ENCODE measurements around the gene ALOXE3. TPM values are rescaled to one million over a fixed set of nuclear protein-coding genes. Genes with fewer than 3 reads are reported as not detected.

ALOXE3 gene
- total and polyA plus RNA-seq, 4 donors, result not detected

DNA sequence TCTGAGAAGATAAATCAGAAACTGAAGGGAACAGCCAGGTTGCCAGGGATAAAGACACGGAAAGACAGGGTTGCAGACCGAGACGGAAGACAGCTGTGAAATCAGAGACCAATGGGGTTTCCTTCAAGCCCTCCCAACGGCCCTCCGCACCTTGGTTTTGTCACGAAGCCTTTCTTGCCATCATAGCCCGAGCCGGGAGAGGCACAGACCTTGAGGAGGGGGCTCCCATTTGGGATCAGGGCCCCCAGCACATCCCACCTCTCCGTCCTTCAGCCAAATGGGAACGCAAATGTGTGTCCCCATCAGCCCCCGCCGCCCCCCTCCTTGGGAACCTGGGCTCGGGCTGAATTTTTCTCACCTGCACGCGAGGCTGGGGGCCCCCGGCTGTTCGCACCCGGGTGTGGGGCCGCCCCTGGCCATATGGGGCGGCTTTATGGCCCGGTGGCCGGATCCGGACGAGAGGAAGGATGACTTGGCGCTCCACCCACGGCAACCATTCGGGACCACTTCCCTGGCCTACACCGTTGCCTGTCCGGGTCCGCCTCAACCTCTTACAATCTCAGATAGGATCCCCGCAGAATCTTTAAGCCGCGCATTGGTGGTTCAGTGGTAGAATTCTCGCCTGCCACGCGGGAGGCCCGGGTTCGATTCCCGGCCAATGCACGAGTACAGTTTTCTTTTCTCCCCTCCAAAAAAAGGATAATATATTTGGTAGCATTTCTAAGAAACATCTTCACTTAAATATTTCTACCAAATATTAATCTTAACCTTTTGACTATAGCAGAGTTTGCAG is 7.0 kb upstream of the ALOXE3 start:
- no peak for TF ChIP-seq RAD21 (IDR thresholded peaks at IDR 0.05)
- TF ChIP-seq YY1 (IDR thresholded peaks at IDR 0.05), result peak; percentile 28
- no peak for TF ChIP-seq FOXA2 (IDR thresholded peaks at IDR 0.05)
- TF ChIP-seq RXRA (IDR thresholded peaks at IDR 0.05), result no peak
- TF ChIP-seq JUND (IDR thresholded peaks at IDR 0.05), result no peak
- peak; percentile 16 for TF ChIP-seq ZBTB33 (IDR thresholded peaks at IDR 0.05)
- TF ChIP-seq SP1 (IDR thresholded peaks at IDR 0.05), result no peak
- TF ChIP-seq EGR1 (IDR thresholded peaks at IDR 0.05; ENCODE audit: low read depth in 2 of 2), result no peak
- TF ChIP-seq MAX (IDR thresholded peaks at IDR 0.05), result peak; percentile 41
- TF ChIP-seq TAF1 (conservative IDR thresholded peaks at IDR 0.05), result no peak
- TF ChIP-seq, protein P1, sequence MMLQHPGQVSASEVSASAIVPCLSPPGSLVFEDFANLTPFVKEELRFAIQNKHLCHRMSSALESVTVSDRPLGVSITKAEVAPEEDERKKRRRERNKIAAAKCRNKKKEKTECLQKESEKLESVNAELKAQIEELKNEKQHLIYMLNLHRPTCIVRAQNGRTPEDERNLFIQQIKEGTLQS (IDR thresholded peaks at IDR 0.05), result peak; percentile 99
- no peak for TF ChIP-seq NR2F2 (IDR thresholded peaks at IDR 0.05)
- Histone ChIP-seq H3K4me3 (ENCODE audit: low read depth in 1 of 3, low read length in 3 of 3) (peak overlapping the region in 2 of 3 donors; percentile 45 to 51), H3K9me3 (ENCODE audit: control insufficient read depth in 4 of 4, low read length in 3 of 4) (no peaks in the 10 kb centered on the region), H3K9ac (ENCODE audit: low read depth in 1 of 2, low read length in 2 of 2) (no peak overlapping the region), H3K36me3 (ENCODE audit: control insufficient read depth in 4 of 4, insufficient read depth in 3 of 4, low read depth in 1 of 4, low read length in 3 of 4) (no peaks in the 10 kb centered on the region), H3K27me3 (ENCODE audit: control insufficient read depth in 4 of 4, insufficient read depth in 4 of 4, low read length in 3 of 4) (peaks cover 5 to 16% (median 7%) of the 10 kb centered on the region in 4 donors), H3K27ac (ENCODE audit: low read depth in 1 of 2, low read length in 2 of 2) (no peak overlapping the region), H3K4me1 (ENCODE audit: control insufficient read depth in 4 of 4, insufficient read depth in 4 of 4, low read length in 3 of 4) (peaks cover 26 to 64% (median 52%) of the 10 kb centered on the region in 4 donors)
- 3% methylated on average over 40 of the region's 40 CpGs for WGBS
- DNase-seq (ENCODE audit: low spot score), result peak; percentile 95

DNA sequence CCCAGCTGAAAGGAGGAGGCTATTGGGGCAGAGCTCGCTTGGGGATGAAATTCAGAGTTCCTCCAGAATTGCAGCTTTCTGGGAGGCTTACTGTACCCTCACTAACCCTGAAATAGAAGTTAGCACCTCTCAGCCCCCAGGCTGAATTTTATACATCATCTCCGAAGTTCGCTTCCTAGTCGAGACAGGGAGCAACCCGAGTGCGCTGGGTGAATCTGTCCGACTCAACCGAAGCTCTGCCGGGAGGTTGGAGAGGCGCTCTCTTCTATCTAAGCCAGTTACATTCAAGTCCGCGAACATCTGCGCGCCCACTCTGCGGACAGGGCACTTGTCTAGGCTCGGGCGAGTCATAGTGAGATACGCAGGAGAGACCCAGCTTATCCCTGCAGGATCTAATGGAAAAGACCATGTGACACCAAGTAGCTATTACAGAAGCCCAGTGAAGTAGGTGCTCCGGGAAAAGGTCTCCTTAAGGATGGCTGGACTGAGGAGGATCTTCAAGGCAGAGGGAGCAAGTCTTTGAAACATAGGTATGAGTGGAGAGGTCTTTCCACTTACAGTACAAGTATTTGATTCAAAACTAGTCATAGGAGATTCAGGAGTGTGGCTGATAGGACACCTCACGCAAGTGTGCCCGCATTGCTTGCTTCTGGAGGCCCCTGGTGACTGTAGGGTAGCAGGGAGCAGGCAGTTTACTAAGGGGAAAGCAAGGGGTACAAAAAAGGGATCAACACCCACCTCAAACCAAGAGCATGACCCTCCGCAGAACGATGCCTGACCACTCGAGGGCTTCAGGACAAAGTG is 6.2 kb upstream of the ALOXE3 start:
- DNase-seq (ENCODE audit: low spot score), result no peak
- Histone ChIP-seq H3K9ac (ENCODE audit: low read depth in 1 of 2, low read length in 2 of 2) (no peak overlapping the region), H3K9me3 (ENCODE audit: control insufficient read depth in 4 of 4, low read length in 3 of 4) (no peaks in the 10 kb centered on the region), H3K36me3 (ENCODE audit: control insufficient read depth in 4 of 4, insufficient read depth in 3 of 4, low read depth in 1 of 4, low read length in 3 of 4) (no peaks in the 10 kb centered on the region), H3K27ac (ENCODE audit: low read depth in 1 of 2, low read length in 2 of 2) (no peak overlapping the region), H3K4me3 (ENCODE audit: low read depth in 1 of 3, low read length in 3 of 3) (peak overlapping the region in 1 of 3 donors; percentile 40), H3K27me3 (ENCODE audit: control insufficient read depth in 4 of 4, insufficient read depth in 4 of 4, low read length in 3 of 4) (peaks cover 5 to 16% (median 7%) of the 10 kb centered on the region in 4 donors), H3K4me1 (ENCODE audit: control insufficient read depth in 4 of 4, insufficient read depth in 4 of 4, low read length in 3 of 4) (peaks cover 26 to 69% (median 57%) of the 10 kb centered on the region in 4 donors)
- 5% methylated on average over 24 of the region's 24 CpGs for WGBS
- TF ChIP-seq NR2F2 (IDR thresholded peaks at IDR 0.05) (no peak), RXRA (IDR thresholded peaks at IDR 0.05) (no peak), SP1 (IDR thresholded peaks at IDR 0.05) (no peak), FOXA1 (IDR thresholded peaks at IDR 0.05) (no peak), HNF4G (IDR thresholded peaks at IDR 0.05) (no peak), EGR1 (IDR thresholded peaks at IDR 0.05; ENCODE audit: low read depth in 2 of 2) (no peak), YY1 (IDR thresholded peaks at IDR 0.05) (no peak), HNF4A (conservative IDR thresholded peaks at IDR 0.05) (no peak), TAF1 (conservative IDR thresholded peaks at IDR 0.05) (no peak), FOXA2 (IDR thresholded peaks at IDR 0.05) (no peak), MAX (IDR thresholded peaks at IDR 0.05) (no peak), GABPA (IDR thresholded peaks at IDR 0.05 in 1 of 2, conservative IDR thresholded peaks at IDR 0.05 in 1 of 2) (no peak)
- TF ChIP-seq, protein P2, sequence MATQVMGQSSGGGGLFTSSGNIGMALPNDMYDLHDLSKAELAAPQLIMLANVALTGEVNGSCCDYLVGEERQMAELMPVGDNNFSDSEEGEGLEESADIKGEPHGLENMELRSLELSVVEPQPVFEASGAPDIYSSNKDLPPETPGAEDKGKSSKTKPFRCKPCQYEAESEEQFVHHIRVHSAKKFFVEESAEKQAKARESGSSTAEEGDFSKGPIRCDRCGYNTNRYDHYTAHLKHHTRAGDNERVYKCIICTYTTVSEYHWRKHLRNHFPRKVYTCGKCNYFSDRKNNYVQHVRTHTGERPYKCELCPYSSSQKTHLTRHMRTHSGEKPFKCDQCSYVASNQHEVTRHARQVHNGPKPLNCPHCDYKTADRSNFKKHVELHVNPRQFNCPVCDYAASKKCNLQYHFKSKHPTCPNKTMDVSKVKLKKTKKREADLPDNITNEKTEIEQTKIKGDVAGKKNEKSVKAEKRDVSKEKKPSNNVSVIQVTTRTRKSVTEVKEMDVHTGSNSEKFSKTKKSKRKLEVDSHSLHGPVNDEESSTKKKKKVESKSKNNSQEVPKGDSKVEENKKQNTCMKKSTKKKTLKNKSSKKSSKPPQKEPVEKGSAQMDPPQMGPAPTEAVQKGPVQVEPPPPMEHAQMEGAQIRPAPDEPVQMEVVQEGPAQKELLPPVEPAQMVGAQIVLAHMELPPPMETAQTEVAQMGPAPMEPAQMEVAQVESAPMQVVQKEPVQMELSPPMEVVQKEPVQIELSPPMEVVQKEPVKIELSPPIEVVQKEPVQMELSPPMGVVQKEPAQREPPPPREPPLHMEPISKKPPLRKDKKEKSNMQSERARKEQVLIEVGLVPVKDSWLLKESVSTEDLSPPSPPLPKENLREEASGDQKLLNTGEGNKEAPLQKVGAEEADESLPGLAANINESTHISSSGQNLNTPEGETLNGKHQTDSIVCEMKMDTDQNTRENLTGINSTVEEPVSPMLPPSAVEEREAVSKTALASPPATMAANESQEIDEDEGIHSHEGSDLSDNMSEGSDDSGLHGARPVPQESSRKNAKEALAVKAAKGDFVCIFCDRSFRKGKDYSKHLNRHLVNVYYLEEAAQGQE (IDR thresholded peaks at IDR 0.05), result no peak

All from liver (tissue), 9 donors.